Adrenal gland (tissue), 12 donors: ENCODE data around the gene LHX6. TPM values are rescaled to one million over a fixed set of nuclear protein-coding genes. Genes with fewer than 3 reads are reported as not detected.

Source experiments
- DNase-seq, 7 donors: peaks; one replicate each; pipeline ENCODE4 v3.0.0-alpha.2; 2019 to 2020
- H3K27ac ChIP-seq, 5 donors: fragments of 200-600 bp; sonication (generic) in 4 of 5; 1 replicate in 3 of 5; 2 replicates in 2 of 5; pipeline versions ENCODE4 v1.5.1 to v1.8.0; 2016 to 2020; ENCODE audit warnings: mild to moderate bottlenecking in 1 of 5
- H3K27me3 ChIP-seq: fragments of 200-600 bp; 2 replicates; pipeline ENCODE4 v1.8.0; 2021
- H3K36me3 ChIP-seq, 2 donors: fragments of 200-600 bp; replicated peaks in 1 of 2; 1 replicate in 1 of 2; 2 replicates in 1 of 2; pipeline versions ENCODE4 v1.5.1 to v1.8.0; 2018 to 2022
- H3K4me1 ChIP-seq, 2 donors: fragments of 200-600 bp; replicated peaks in 1 of 2; 1 replicate in 1 of 2; 2 replicates in 1 of 2; pipeline versions ENCODE4 v1.5.1 to v1.8.0; 2018 to 2021
- H3K4me3 ChIP-seq, 4 donors: fragments of 200-600 bp; sonication (generic) in 3 of 4; one replicate each; pipeline ENCODE4 v1.5.1; 2016 to 2018
- H3K9me3 ChIP-seq, 3 donors: fragments of 200-600 bp; sonication (generic) in 1 of 3; replicated peaks in 1 of 3; 1 replicate in 2 of 3; 2 replicates in 1 of 3; pipeline versions ENCODE4 v1.5.1 to v1.8.0; 2016 to 2021
- CTCF ChIP-seq, 6 experiments: fragments of 450-650 bp in 4 of 6; fragments of 200-600 bp in 2 of 6; sonication (generic) in 1 of 6; IDR thresholded peaks; 1 replicate in 5 of 6; 2 replicates in 1 of 6; pipeline versions ENCODE4 v1.5.1 to v1.8.0; 2016 to 2021; ENCODE audit warnings: antibody characterized with exemption in 6 of 6, mild to moderate bottlenecking in 2 of 6, moderate library complexity in 1 of 6
- POLR2A ChIP-seq, 2 donors: fragments of 450-650 bp; IDR thresholded peaks; one replicate each; pipeline ENCODE4 v1.6.1; 2017; ENCODE audit warnings: antibody characterized with exemption in 2 of 2, mild to moderate bottlenecking in 2 of 2, moderate library complexity in 1 of 2
- WGBS, 4 donors: extraction: QIAGEN DNeasy Blood & Tissue Kit in 2 of 4; methylation state at CpG; one replicate each; pipeline versions ENCODE4 v1.1.5 to v1.1.7; 2013 to 2017; 5-methylcytosine and 5-hydroxymethylcytosine counted together
- intact Hi-C, 2 donors: fragments of 100-400 bp; cut with DNase I; formaldehyde crosslinking; loops; one replicate each; pipeline versions ENCODE4 v1.14.1 to v1.15.0; 2022 to 2023
- polyA plus RNA-seq, 3 donors: library from polyadenylated mRNA; stranded (reverse); fragments of 200-250 nt in 2 of 3; fragments of 350-450 nt in 1 of 3; fragmentation: Illumina TruSeq in 1 of 3; extraction: RNeasy Lipid Tissue Mini Kit (QIAGEN cat#74804) in 1 of 3; gene quantifications; one replicate each; pipeline ENCODE4 v1.2.3, GENCODE V29; 2013 to 2014
- total RNA-seq, 9 donors: library from RNA; depleted of rRNA in 4 of 9; stranded (reverse); fragments of >200 nt in 4 of 9; fragments of 120-200 nt in 1 of 9; fragmentation: NEBNext Ultra II Directional in 1 of 9; extraction: Animal tissue kit (Norgen Biotek cat#: 25700) in 1 of 9; gene quantifications; one replicate each; pipeline versions ENCODE4 v1.1.0 to v1.2.4, GENCODE V29; 2013 to 2023
- donor health status: healthy with polysubstance abuse.
- donor health status: Bipolar disorder and iron deficiency.
- donor health status: DM: yes; HTN: yes; CAD: no.
- donor health status: DM: no; HTN: no; CAD: no.
- donor health status: DM: no; HTN: no; CAD: no.
- donor health status: DM: yes; HTN: yes; CAD: no.

Gene LHX6
- total and polyA plus RNA-seq, 12 donors, result 0.17 to 3.6 (median 1.5) TPM

GRCh38 chr9:122186301-122186700, 42.5 kb downstream of the LHX6 start:
- no peaks in the 10 kb centered on the region for H3K4me1 ChIP-seq
- H3K27ac ChIP-seq, result no peak overlapping the region
- no peaks in the 10 kb centered on the region for H3K36me3 ChIP-seq
- peaks cover 5% of the 10 kb centered on the region for H3K27me3 ChIP-seq
- H3K4me3 ChIP-seq, result no peak overlapping the region
- 83 to 96% (median 88%) methylated on average over 5 of the region's 5 CpGs for WGBS, 4 donors
- no peaks in the 10 kb centered on the region for H3K9me3 ChIP-seq
- TF ChIP-seq POLR2A (IDR thresholded peaks at IDR 0.05) (no peak), CTCF (IDR thresholded peaks at IDR 0.05) (no peak)
- no peak for DNase-seq
- intact Hi-C loops, result no loop called here

DNA sequence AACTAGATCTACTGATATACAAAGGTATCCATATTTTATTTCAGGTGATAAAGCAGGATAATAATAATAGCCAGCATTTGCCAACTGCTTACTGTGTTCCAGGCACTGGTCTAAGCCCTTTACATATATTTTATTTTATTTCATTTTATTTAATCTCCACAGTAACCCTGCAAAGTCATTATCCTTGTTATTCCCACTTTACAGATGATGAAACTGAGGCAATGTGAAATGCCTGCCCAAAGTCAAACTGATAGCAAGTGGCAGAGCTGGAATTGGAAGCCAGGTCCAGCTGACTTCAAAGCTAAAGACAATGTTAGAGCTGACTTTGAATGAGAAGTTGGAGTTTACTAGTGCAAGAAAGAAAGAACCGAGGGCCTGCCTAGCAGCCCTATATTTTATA, 44.2 kb downstream of the LHX6 start:
- H3K9me3 ChIP-seq, result no peaks in the 10 kb centered on the region
- intact Hi-C loops, result no loop called here
- TF ChIP-seq CTCF (IDR thresholded peaks at IDR 0.05), result no peak
- TF ChIP-seq POLR2A (IDR thresholded peaks at IDR 0.05), result no peak
- no peaks in the 10 kb centered on the region for H3K36me3 ChIP-seq
- H3K27ac ChIP-seq, result no peak overlapping the region
- DNase-seq, result no peak
- H3K4me3 ChIP-seq, result no peak overlapping the region
- H3K4me1 ChIP-seq, result no peaks in the 10 kb centered on the region
- WGBS, 4 donors, result 73 to 88% (median 84%) methylated on average over 1 of the region's 1 CpG
- H3K27me3 ChIP-seq, result peaks cover 5% of the 10 kb centered on the region

- DNase-seq, result no peak
- intact Hi-C loops, result no loop called here
- Histone ChIP-seq H3K9me3 (no peaks in the 10 kb centered on the region), H3K4me3 (no peak overlapping the region), H3K27me3 (peaks cover 5% of the 10 kb centered on the region), H3K4me1 (no peaks in the 10 kb centered on the region), H3K27ac (no peak overlapping the region), H3K36me3 (no peaks in the 10 kb centered on the region)
- TF ChIP-seq CTCF (IDR thresholded peaks at IDR 0.05) (no peak), POLR2A (IDR thresholded peaks at IDR 0.05) (no peak)
- WGBS, 4 donors, result 28 to 47% (median 33%) methylated on average over 7 of the region's 7 CpGs
Measured at GRCh38 chr9:122183501-122183900, 45.3 kb downstream of the LHX6 start.

DNA sequence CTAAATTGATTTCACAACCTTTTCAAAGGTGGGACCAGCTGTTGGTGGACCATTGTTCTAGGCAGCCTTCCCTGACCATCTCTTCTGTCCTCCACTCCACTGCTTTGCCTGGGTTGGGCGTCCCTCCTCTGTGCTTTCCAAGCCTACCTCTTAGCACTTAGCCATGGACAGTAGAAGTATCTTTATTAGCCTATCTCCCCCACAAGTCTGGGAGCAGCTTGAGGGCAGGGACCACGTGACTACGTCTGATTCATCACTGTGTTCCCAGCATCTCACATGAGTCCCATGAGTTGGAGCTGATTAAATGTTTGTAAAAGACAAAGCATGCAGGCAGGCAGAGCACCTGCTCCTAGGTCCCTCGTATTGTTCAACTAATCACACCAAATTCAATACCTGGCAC, 48.1 kb downstream of the LHX6 start:
- Histone ChIP-seq H3K4me1 (no peaks in the 10 kb centered on the region), H3K27ac (no peak overlapping the region), H3K9me3 (no peaks in the 10 kb centered on the region), H3K4me3 (no peak overlapping the region), H3K27me3 (peaks cover 5% of the 10 kb centered on the region), H3K36me3 (no peaks in the 10 kb centered on the region)
- no peak for TF ChIP-seq CTCF (IDR thresholded peaks at IDR 0.05)
- TF ChIP-seq POLR2A (IDR thresholded peaks at IDR 0.05), result no peak
- 16 to 52% (median 38%) methylated on average over 4 of the region's 4 CpGs for WGBS, 4 donors
- DNase-seq, result peak in 5 of 7 donors; percentile 47 to 63 (median 53)
- intact Hi-C loops, result no loop called here
